ENCODE results near the gene NUDT12.

The NUDT12 gene

DNA sequence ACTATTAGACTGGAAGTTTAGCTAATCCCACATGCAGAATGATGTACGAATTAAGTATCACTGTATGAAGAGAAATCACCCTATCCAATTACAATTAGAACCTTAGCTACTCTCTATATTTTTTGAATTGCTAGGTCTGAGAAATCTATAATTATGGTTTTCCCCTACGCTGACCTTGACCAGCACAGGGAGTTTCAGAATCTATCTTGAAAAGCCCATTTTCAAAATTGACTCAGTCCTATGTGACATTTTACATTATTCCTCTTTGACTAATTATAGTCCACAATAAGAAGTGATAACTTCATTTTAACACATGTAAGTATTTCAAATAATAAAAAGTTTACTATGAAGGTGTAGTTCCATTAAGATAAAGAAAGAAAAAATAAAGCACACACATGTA, 21.5 kb downstream of the NUDT12 start:
- DNase-seq (ENCODE audit: low spot score), result no peak

DNA sequence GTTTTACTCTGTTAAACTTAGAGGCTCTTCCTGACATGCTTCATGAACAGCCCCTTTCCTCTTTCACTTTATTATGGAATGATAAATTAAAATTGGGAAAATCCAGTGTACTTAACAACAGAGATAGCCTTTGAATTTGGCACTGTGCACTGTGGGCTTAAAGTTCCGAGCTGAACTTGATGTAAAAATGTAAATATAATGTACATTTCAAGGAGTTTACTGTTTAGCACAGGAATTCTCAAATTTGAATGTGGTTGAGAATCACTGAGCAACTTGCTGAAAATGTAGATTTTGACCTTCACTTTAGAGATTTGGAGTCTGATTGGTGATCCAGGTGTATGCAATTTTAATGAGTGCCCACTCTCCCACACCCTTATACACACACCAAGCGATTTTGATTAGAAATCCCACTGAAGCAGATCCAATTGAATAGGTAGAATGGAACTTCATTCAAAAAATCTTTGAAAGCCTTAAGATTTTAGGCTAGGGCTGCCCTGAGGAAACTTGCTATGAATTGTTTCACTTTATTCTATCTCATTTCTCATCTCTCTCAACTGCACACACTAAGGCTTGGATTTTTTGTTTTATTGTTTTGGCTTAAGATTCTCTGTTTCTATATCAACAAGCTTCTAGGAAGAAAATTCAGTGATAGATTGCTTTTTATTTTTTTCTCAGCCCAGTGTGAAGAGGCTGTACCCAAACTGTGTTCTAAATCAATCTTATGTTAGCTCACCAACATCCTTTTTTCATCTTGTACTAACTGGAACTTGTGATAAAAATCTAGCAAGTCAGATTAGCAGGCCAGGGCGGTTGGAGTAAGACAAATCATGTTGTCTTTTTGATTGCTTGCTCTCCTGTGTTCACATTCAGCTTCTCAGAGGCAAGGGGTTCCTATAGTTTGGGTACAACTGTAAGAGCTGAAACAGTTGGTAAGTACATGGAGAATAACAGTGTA, 22.9 kb downstream of the NUDT12 start:
- DNase-seq (ENCODE audit: low spot score), result no peak

DNA sequence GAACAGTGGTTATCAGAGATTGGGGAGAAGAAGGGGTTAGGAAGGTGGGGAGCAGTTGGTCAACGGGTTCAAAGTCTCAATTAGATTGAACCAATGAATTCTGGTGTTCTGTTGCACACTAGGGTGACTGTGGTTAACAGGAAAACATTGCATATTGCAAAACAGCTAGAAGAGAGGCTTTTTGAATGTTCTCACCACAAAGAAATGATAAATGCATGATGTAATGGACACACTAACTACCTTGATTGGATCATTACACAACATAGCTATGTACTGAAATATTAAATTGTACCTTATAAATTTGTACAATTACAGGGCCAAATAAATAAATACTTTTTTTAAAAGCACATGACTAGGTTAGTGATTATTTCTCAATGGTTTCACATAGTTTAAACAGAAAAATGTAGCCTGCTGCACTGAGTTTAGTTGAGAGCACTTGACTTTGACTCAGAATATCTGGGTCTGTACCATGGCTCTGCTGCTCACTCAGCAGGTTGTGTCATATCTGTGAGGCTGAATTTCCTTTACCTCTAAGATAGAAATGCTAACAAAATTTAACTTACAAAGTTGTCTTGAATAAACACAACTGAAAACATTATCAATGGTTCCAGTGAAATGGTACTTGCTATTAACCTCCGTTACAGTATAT, 30.4 kb downstream of the NUDT12 start:
- no peak for DNase-seq (ENCODE audit: low spot score)

DNA sequence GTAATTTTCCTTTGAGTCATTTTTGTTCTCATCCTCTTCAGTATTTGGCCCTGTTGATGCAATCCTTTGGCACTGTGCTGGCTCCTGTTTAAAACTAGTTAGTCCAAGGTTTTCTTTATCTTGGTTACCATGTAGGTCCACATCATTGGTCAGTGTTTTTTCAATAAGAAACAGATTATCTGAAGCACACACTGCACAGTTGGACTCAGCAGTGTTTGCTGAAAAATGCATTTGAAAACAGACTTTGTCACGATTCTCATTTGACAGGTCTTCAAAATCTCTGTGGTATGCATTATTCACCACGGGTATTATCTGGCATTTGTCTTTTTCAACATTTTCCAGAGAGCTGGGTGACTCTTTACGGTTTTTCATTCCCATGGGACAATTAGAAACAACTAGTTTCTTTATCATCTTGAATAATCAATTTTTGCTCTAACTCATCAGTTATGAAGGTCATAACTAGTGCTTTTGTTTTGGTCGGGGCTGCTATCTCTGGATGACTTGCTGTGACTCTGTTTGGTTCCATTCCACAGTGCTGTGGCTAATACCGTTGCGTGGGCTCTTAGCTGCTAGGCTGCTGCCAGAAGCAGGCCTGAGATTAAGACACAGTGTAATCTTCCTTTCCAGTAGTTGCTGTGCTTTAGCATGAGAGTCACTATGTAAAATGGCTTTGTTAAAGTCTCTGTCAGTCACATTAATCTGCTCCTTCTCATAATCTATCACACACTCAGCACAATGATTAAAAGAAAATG, 36.2 kb downstream of the NUDT12 start:
- DNase-seq (ENCODE audit: low spot score), result no peak

DNA sequence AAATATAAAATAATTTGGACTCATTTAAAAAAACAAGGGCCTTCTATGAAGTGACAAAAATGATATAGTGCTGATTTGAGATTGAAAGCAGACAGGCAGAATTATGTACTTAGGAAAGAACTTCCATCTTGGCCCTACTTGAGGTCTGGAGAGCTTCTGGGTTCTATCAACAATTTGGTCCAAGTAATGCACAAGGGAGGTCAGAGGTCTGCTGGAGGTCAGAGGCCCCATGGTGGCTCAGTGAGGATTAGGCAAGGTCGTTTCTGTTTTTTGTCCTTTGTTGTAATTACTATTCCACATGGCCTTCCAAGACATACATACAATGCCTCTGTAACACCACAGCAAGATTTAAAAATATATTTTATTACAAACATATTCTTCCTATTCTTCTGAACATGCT, 37.2 kb downstream of the NUDT12 start:
- no peak for DNase-seq (ENCODE audit: low spot score)

DNA sequence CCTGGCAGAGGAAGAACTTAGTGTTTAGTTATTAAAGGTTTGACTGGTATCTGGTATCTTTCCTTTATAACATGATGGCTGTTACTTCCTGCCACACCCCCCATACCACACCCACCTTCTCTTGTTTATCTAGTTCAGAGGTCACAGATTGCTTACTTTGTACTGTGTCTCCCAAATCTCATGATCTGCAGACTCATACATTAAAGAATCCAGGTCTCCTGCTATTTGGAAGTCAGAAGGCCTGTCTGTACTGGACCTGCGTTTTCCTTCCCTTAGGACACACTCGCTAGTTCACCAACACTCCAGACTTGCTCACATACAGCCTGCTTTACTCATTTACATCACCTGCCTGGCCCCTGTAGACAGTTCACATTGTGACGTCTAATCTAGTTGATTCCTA, 39.3 kb downstream of the NUDT12 start:
- DNase-seq (ENCODE audit: low spot score), result no peak

DNA sequence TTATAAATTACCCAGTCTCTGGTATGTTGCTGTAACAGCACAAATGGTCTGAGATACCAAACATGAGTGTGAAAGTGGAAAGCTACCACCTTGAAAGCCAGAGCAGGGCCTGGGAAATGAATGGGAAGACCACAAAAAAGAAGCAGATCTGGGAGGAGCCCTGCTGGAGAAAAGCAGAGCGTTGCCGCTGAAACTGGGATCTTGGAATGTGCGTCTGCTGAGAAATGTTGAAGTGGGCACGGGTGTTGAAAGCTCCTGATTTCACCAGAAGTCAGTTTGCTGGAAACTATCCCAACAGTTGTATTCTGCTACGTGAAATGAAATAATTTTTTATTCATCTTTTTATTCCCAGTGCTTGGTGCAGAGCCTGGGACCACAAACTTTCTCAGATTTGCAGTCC, 40.0 kb downstream of the NUDT12 start:
- DNase-seq (ENCODE audit: low spot score), result no peak

DNA sequence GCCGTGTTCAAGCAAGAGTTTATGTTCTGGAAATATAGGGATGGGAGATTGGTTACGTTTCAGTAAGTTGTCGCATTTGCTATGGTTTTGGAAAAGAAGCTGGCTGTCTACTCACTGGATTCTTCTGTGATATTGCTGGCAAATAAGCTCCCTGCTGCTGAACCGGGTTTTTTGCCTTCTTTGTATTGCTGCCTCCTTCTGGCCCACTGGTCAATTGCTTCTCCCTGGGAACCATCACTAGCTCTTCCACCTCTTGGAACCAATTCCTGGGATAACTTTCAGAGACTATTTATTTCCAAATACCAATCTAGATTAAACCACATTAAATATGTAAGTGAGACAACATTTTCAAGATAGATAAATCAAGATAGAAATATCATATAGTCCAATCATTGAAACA, 43.0 kb downstream of the NUDT12 start:
- DNase-seq (ENCODE audit: low spot score), result peak; percentile 4

DNA sequence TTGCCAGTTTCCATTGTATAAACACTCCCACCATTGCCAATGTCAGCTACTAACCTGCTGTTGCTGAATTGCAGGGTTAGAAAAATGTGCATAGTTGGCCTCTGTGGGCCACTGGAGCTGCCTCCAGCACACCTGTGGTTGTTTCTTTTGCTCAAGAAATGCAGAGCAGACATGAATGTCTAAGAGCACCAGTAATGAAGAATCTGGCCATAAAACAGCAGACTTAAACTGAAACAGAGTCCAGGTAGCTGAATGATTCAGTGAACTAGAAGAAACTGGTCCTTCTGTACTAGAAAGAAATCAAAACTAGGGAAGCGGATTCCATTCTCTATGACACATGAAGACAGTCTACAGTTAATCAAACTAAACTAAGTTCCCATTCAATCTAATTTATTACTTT, 48.2 kb downstream of the NUDT12 start:
- DNase-seq (ENCODE audit: low spot score), result no peak

DNA sequence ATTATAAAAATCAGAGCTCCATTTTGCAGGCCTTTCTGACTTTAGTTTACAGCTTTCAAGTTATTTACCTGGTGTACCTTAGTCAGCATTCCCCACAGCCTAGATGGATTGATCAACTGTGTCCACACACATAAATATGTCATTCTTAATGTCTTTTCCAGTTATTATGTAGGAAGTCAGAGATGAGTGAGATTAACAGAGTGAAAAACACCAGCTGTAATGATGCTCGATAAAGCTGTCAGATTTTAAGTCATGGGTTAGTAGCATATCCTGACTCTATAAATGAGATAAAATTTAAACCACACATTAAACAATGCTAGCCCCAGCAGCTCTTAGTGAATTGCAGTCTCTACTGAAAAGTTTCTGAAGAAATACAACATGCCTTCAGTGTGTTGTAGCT, 48.9 kb downstream of the NUDT12 start:
- no peak for DNase-seq (ENCODE audit: low spot score)

DNA sequence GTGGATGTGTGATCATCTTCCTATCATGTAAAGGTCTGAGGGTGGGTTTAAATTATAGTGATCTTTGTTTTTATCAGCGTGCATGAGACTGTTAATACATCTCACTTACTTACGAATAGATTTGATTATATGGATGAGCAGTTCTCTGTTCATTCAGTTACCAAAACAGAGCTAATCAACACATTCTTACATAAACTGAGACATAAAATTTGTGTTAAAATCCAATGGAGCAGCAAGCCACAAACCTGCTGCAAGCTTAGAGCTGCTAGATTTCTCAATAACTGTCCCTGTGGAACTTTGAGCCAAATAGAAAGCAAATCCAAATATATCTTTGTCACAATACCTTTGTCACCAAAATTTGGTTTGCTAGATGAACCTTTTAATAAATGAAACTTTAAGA, 50.1 kb downstream of the NUDT12 start:
- DNase-seq (ENCODE audit: low spot score), result no peak

DNA sequence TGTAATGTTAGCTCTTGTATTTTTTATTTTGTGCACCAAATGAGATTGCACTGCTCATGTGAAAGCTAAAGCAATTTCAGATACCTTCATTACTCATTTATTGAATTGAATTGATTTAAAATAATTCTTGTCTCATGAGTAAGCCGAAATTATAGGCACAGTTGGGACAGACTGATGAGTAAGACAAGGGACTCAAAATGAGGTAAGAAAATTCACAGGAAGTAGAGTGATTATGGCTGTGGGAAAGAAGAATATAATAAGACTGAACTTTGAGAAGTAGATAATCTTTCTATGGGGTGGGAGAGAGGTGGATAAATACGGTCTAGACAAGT, 51.1 kb downstream of the NUDT12 start:
- DNase-seq (ENCODE audit: low spot score), result peak; percentile 47

DNA sequence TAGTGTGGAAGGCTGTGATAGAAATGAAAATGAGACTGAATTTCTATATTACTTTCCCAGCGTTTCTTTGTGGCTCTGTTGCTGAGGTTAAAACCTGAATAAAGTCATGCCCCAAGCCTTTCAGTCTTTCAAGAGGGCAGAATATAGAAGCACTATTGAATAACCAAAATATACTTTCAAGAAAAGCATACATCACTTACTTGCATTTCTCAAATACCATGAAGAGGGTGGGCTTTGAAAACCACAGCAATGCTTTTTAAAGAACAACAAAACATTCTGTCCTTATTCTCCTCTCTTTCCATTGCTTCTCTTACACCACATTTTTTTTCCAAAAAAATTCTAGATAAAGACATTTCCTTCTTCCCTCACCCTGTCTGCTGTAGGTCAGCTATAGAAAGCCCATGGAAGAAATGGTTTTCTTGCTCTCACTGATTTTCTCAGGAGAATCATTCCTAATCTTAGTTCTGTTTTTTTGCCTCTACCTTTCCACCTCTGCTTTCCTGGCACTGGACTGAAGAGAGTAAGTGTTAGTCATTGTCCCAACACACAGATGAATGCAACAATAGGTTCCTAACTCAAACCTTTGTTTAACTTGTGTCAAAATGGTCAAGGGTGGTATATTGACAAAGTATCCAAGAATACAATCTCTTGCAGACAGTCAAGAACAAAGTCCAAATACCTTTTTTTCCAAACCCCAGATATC, 51.6 kb downstream of the NUDT12 start:
- DNase-seq (ENCODE audit: low spot score), result no peak

DNA sequence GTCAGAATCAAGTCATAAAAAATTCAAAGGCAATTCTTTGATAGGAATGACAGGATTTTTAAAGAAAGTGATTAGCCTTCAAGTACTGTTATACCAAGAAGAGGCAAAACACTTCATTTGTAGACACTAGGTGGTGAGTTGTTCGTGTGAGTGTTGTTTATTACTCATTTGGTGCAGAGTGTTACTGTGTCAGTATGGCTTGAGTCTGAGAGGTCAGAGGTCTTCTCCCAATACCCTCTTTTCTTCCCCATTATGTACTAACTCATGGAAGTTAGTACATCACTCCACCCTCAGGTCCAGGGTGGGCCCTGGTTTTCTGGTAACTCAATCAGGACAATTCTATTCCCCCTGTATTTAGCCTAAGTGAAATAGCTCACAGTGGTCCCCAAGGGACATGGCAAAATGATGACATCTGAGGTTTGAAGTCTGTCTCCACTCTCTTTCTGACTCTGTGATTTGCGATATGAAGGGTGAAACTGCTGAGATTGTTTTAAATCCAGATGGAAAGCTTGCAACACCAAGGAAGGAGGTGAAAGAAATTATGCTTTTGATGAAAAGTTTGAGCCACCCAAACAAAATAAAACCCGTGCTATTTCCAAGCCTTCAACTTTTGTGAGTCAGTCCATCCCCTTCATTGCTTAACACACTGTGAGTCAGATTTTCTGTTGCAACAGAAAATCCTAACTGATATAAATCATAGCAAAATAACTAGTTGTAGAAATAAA, 56.8 kb downstream of the NUDT12 start:
- peak; percentile 34 for DNase-seq (ENCODE audit: low spot score)

DNA sequence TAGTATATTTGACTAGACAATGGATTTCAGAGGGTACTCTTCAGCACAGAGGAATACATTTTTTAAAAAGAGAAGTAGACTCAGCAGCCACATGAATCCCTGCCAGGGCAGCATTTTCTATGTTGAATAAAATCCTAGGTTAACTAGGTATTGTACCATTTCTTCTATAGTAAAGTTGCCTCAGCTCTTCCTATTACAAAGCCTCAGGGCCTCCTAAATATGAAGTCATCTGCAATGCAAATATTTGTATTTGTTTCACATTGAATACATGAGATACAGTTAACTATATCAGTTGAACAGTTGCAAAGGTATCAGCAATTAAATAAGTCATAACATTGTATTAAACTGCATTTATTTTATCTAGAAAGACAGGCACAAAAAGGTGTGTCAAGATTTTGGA, 59.5 kb downstream of the NUDT12 start:
- no peak for DNase-seq (ENCODE audit: low spot score)

DNA sequence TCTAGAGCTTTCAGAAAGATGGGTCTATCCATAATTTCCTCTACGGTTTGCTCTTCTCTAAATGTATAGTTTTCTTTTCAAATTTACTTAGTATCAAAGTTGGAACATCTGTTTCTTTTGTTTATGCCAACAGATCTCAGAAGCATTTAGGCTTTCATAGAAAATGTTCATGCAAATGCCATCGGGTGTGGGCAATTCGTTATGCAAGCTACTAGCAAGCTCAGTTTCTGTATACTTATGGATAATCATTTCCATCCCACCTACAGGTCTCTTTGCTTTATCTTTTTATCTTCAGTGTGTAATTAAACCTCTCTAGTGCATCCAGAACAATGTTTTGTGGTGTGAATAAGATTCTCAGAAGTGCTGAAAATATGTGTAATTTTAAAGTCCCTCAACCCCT, 59.9 kb downstream of the NUDT12 start:
- no peak for DNase-seq (ENCODE audit: low spot score)
